Activated CD4-positive, alpha-beta T cell treated with anti-CD3 and anti-CD28 coated beads, Interleukin-2, amount 10 ng/mL, durations not matched to agents 24 days and 14 days (primary cell): ENCODE results near the gene EIPR1. TPM values are rescaled to one million over a fixed set of nuclear protein-coding genes. Genes with fewer than 3 reads are reported as not detected.

ENCODE experiments used
- DNase-seq: peaks from one replicate; pipeline ENCODE4 v3.0.0; 2022
- H3K27ac Mint-ChIP-seq: one replicate; pipeline ENCODE4 v1.8.0; 2022; ENCODE audit warnings: mild to moderate bottlenecking, mixed read lengths
- H3K27me3 Mint-ChIP-seq: one replicate; pipeline ENCODE4 v1.8.0; 2022; ENCODE audit warnings: mixed read lengths
- H3K36me3 Mint-ChIP-seq: one replicate; pipeline ENCODE4 v1.8.0; 2022; ENCODE audit warnings: low read depth, mild to moderate bottlenecking, mixed read lengths
- H3K4me1 Mint-ChIP-seq: one replicate; pipeline ENCODE4 v1.8.0; 2021; ENCODE audit warnings: mixed read lengths
- H3K4me3 Mint-ChIP-seq: one replicate; pipeline ENCODE4 v1.8.0; 2022; ENCODE audit warnings: mild to moderate bottlenecking, moderate library complexity, mixed read lengths
- H3K9me3 Mint-ChIP-seq: one replicate; pipeline ENCODE4 v1.8.0; 2021; ENCODE audit warnings: mixed read lengths
- intact Hi-C: fragments of 100-400 bp; cut with micrococcal nuclease; formaldehyde crosslinking; loops from one replicate; pipeline ENCODE4 v1.15.1; 2023
- total RNA-seq: library from RNA; stranded (reverse); gene quantifications from 2 replicates; pipeline ENCODE4 v1.2.3, GENCODE V29; 2022

The EIPR1 gene
- total RNA-seq, 1 donor from 2014 or later: 52.1 TPM

GRCh38 chr2:3338340-3338739 is 39.3 kb downstream of the EIPR1 start:
- Mint-ChIP-seq H3K27me3 (no peaks in the 10 kb centered on the region), H3K27ac (no peak overlapping the region), H3K9me3 (no peaks in the 10 kb centered on the region), H3K4me1 (peaks cover 4% of the 10 kb centered on the region), H3K36me3 (peaks cover 38% of the 10 kb centered on the region), H3K4me3 (no peak overlapping the region)
- DNase-seq: no peak
- intact Hi-C loops: no loop called here

DNA sequence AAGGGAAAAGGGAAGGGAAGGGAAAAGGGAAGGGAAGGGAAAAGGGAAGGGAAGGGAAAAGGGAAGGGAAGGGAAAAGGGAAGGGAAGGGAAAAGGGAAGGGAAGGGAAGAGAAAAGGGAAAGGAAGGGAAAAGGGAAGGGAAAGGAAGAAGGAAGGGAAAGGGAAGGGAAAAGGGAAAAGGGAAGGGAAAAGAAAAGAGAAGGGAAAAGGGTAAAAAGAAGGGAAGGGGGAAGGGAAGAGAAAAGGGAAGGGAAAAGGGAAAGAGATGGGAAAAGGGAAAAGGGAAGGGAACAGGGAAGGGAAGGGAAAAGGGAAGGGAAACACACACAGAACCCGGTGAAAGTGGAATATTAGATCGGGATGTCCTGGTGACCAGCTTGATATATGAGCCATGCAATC is 40.8 kb downstream of the EIPR1 start:
- no peak overlapping the region for H3K4me3 Mint-ChIP-seq
- no peak for DNase-seq
- H3K9me3 Mint-ChIP-seq: no peaks in the 10 kb centered on the region
- peaks cover 51% of the 10 kb centered on the region for H3K36me3 Mint-ChIP-seq
- intact Hi-C loops: no loop called here
- no peaks in the 10 kb centered on the region for H3K27me3 Mint-ChIP-seq
- H3K4me1 Mint-ChIP-seq: peaks cover 4% of the 10 kb centered on the region
- no peak overlapping the region for H3K27ac Mint-ChIP-seq

GRCh38 chr2:3334392-3335345 is 42.9 kb downstream of the EIPR1 start:
- no peak overlapping the region for H3K4me3 Mint-ChIP-seq
- H3K36me3 Mint-ChIP-seq: peaks cover 55% of the 10 kb centered on the region
- no peaks in the 10 kb centered on the region for H3K4me1 Mint-ChIP-seq
- intact Hi-C loops: no loop called here
- no peak for DNase-seq
- H3K9me3 Mint-ChIP-seq: peaks cover 10% of the 10 kb centered on the region
- H3K27ac Mint-ChIP-seq: no peak overlapping the region
- H3K27me3 Mint-ChIP-seq: no peaks in the 10 kb centered on the region

DNA sequence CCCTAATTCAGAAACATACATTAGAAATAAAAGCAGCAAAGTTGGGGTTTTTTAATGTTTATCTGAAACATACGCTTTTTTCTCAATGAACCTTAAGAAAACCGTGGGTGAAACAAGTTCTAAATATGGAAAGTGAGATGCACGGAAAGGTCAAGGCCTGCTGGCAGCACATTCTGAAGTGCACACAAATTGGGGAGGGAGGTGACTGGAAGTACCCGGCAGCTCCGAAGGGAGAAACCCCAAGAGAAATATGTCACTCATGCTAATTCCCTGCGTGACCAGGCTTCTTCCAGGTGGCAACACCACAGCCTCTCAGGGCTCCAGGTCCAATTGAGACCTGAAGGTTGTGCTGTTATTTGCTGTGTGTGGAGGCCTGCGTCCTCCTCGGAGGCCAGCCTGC is 45.5 kb downstream of the EIPR1 start:
- Mint-ChIP-seq H3K9me3 (peaks cover 10% of the 10 kb centered on the region), H3K36me3 (peaks cover 44% of the 10 kb centered on the region), H3K4me3 (no peak overlapping the region), H3K27ac (no peak overlapping the region), H3K4me1 (no peaks in the 10 kb centered on the region), H3K27me3 (no peaks in the 10 kb centered on the region)
- intact Hi-C loops: no loop called here
- DNase-seq: no peak

- H3K27ac Mint-ChIP-seq: no peak overlapping the region
- H3K4me3 Mint-ChIP-seq: no peak overlapping the region
- H3K4me1 Mint-ChIP-seq: no peaks in the 10 kb centered on the region
- DNase-seq: no peak
- H3K27me3 Mint-ChIP-seq: no peaks in the 10 kb centered on the region
- intact Hi-C loops: no loop called here
- peaks cover 32% of the 10 kb centered on the region for H3K36me3 Mint-ChIP-seq
- peaks cover 10% of the 10 kb centered on the region for H3K9me3 Mint-ChIP-seq
Observed at GRCh38 chr2:3329491-3329890, 48.1 kb downstream of the EIPR1 start.

GRCh38 chr2:3326871-3327270 is 50.7 kb downstream of the EIPR1 start:
- intact Hi-C loops: no loop called here
- H3K9me3 Mint-ChIP-seq: peaks cover 10% of the 10 kb centered on the region
- H3K27me3 Mint-ChIP-seq: no peaks in the 10 kb centered on the region
- H3K4me1 Mint-ChIP-seq: no peaks in the 10 kb centered on the region
- peaks cover 18% of the 10 kb centered on the region for H3K36me3 Mint-ChIP-seq
- H3K27ac Mint-ChIP-seq: no peak overlapping the region
- DNase-seq: no peak
- H3K4me3 Mint-ChIP-seq: no peak overlapping the region

DNA sequence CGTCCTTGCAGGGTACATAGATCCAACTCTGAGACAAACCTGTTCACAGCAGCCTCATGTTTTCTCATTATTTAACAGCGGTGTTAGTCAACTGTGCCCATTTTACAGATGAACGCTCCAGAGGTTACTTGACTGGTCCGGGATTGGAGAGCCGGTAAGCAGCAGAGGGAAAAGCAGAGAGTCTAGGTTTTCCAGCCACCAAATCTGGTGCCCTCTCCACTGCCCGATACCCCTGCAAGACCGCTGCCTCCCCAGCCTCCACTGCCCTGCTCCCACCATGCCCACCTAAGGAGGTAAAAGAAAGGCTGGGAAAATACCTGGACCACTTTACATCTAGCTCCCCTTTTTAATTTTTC is 51.5 kb downstream of the EIPR1 start:
- DNase-seq: no peak
- H3K9me3 Mint-ChIP-seq: peaks cover 10% of the 10 kb centered on the region
- intact Hi-C loops: no loop called here
- H3K4me3 Mint-ChIP-seq: no peak overlapping the region
- H3K36me3 Mint-ChIP-seq: peaks cover 18% of the 10 kb centered on the region
- H3K27me3 Mint-ChIP-seq: no peaks in the 10 kb centered on the region
- no peak overlapping the region for H3K27ac Mint-ChIP-seq
- no peaks in the 10 kb centered on the region for H3K4me1 Mint-ChIP-seq

DNA sequence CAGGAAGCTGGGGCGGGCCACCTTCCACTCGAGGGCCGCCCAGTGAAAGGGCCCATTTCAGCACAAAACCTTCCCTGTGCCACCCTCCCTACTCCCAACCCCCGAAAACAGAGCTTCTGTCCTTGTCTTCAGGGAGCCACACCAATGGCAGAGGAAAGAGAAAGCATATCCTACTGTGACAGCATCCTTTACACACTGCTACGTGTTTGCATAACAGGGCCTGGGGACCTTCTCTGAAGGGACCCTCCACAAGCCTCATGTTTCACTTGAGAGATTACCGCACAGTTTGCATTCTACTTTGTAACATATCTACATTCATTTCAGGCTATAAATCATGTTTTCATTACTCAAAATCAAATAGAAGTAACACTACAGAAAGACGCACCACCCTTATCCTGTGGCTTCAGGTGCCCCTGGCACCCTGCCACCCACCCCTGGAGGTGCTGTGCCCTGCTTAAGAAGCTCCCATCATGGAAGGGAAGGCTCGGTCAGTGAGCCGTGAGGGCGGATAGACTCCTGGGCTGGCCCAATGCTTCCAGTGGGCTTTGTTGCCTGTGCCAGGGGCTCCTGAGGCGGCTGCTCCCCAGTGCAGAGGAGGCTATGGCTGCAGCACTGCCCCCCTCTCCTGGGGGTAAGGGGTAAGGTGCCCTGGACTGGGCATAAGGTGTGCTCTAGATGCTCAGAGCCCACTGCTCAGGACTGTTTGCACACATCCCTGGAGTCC is 52.0 kb downstream of the EIPR1 start:
- intact Hi-C loops: no loop called here
- Mint-ChIP-seq H3K27me3 (no peaks in the 10 kb centered on the region), H3K4me3 (no peak overlapping the region), H3K9me3 (peaks cover 7% of the 10 kb centered on the region), H3K27ac (no peak overlapping the region), H3K4me1 (no peaks in the 10 kb centered on the region), H3K36me3 (peaks cover 14% of the 10 kb centered on the region)
- no peak for DNase-seq

- H3K27ac Mint-ChIP-seq: no peak overlapping the region
- peaks cover 8% of the 10 kb centered on the region for H3K36me3 Mint-ChIP-seq
- no peaks in the 10 kb centered on the region for H3K4me1 Mint-ChIP-seq
- H3K4me3 Mint-ChIP-seq: no peak overlapping the region
- DNase-seq: no peak
- H3K27me3 Mint-ChIP-seq: no peaks in the 10 kb centered on the region
- intact Hi-C loops: no loop called here
- H3K9me3 Mint-ChIP-seq: no peaks in the 10 kb centered on the region
Observed at GRCh38 chr2:3324404-3325281, 53.0 kb downstream of the EIPR1 start.

DNA sequence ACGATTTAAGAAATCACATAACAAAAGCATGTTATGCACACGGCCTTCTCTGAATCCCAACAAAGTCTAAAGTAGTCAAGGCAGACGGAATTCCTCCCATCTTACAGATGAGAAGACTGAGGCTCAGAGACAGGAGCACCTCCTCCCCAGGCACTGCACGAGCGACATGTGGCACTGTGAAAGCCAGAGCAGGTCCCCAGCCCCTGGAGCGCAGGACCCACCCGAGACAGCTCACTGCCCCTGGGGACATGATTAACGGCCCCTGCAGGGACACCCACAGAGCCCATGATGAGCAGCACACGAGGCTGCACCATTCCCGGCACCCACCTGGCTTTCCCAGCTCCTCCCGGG is 53.6 kb downstream of the EIPR1 start:
- H3K36me3 Mint-ChIP-seq: peaks cover 10% of the 10 kb centered on the region
- H3K4me3 Mint-ChIP-seq: no peak overlapping the region
- intact Hi-C loops: no loop called here
- no peaks in the 10 kb centered on the region for H3K4me1 Mint-ChIP-seq
- H3K9me3 Mint-ChIP-seq: no peaks in the 10 kb centered on the region
- H3K27me3 Mint-ChIP-seq: no peaks in the 10 kb centered on the region
- no peak for DNase-seq
- no peak overlapping the region for H3K27ac Mint-ChIP-seq

DNA sequence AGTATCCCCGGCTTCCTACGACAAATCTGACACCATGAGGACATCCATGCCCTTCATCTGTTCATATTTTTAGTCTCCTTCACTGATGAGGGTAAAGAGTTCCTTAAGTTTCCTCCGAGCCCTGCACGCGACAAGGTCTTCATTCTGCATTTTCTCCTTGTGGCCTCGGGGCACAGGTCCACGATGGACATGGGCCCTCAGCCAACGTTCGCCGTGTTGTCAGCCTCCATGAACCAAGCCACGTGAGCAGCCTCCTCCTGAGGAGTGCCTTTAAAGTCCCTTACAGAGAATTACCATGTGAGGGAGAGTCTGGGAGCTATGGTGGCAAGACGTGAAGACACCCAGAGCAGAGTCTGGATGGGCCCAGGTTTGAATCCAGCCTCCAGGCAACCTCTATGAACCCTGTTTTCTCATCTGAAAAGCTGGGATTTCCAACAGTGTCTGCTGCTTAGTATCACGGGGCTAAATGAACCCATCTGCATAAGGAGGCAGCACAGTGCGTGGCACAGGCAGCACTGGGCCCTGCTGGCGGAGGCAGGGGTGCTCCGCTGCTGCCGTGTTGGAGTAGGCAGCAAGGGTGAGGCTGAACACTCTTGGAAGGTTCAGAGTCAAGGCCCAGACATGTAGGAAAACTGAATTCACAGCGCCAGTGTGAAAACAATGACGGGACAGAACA is 54.1 kb downstream of the EIPR1 start:
- Mint-ChIP-seq H3K4me3 (no peak overlapping the region), H3K4me1 (peaks cover 2% of the 10 kb centered on the region), H3K27me3 (no peaks in the 10 kb centered on the region), H3K27ac (peak overlapping the region; percentile 42), H3K9me3 (no peaks in the 10 kb centered on the region), H3K36me3 (peaks cover 13% of the 10 kb centered on the region)
- intact Hi-C loops: no loop called here
- DNase-seq: no peak

DNA sequence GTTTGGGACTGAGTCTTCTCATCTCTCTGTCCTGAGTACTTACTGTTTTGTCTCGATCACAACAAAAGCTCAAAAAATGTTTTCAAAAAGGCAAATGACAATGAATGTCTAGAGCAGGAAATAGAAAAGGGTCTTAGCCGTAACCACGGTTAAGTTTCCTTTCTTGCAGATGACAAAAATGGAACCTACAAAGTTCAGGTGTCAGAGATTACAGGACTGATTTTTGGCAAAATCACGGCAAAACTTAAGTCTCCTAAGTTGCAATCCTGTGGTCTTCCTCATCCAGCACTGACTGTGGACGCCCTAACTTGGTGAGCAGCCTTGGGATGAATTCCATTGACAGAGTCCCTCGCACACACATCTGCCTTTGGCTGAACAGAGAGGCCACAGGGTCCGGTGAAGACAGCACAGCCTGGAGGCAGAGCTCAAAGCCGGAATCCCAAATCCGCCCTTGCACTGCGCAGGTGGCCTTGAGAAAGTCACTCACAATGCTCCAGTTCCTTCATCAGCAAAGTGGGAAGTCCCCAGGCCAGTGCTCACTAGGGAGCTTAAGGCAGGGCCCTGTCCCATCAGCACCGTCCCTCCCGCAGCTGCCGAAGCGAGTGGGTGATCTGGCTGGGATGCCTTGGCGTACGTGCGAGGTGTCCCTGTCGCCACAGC is 55.2 kb downstream of the EIPR1 start:
- intact Hi-C loops: no loop called here
- H3K4me1 Mint-ChIP-seq: peaks cover 2% of the 10 kb centered on the region
- peaks cover 19% of the 10 kb centered on the region for H3K36me3 Mint-ChIP-seq
- no peaks in the 10 kb centered on the region for H3K9me3 Mint-ChIP-seq
- no peaks in the 10 kb centered on the region for H3K27me3 Mint-ChIP-seq
- no peak overlapping the region for H3K27ac Mint-ChIP-seq
- H3K4me3 Mint-ChIP-seq: no peak overlapping the region
- DNase-seq: no peak

GRCh38 chr2:3321825-3322224 is 55.8 kb downstream of the EIPR1 start:
- H3K9me3 Mint-ChIP-seq: no peaks in the 10 kb centered on the region
- no peak overlapping the region for H3K27ac Mint-ChIP-seq
- peaks cover 19% of the 10 kb centered on the region for H3K36me3 Mint-ChIP-seq
- DNase-seq: no peak
- H3K27me3 Mint-ChIP-seq: no peaks in the 10 kb centered on the region
- intact Hi-C loops: no loop called here
- H3K4me1 Mint-ChIP-seq: peaks cover 2% of the 10 kb centered on the region
- H3K4me3 Mint-ChIP-seq: no peak overlapping the region
